Right forelimb (tissue), 1 donor: ENCODE data around the gene AUTS2.

Experiments
- DNase-seq: peaks from one replicate; pipeline ENCODE4 v3.0.0-alpha.2; 2018

AUTS2 gene

GRCh38 chr7:69600710-69601519 is 2.6 kb downstream of the AUTS2 start:
- no peak for DNase-seq

GRCh38 chr7:69602522-69602921 is 4.2 kb downstream of the AUTS2 start:
- no peak for DNase-seq

- no peak for DNase-seq
Observed at GRCh38 chr7:69603351-69603750, 5.1 kb downstream of the AUTS2 start.

- no peak for DNase-seq
Observed at GRCh38 chr7:69603937-69604494, 5.7 kb downstream of the AUTS2 start.

GRCh38 chr7:69605070-69605469 is 6.8 kb downstream of the AUTS2 start:
- DNase-seq, result no peak

GRCh38 chr7:69605546-69605945 is 7.3 kb downstream of the AUTS2 start:
- DNase-seq, result no peak

- DNase-seq, result no peak
Observed at GRCh38 chr7:69608049-69608448, 9.8 kb downstream of the AUTS2 start.

GRCh38 chr7:69608878-69609277 is 10.6 kb downstream of the AUTS2 start:
- no peak for DNase-seq

GRCh38 chr7:69609541-69610373 is 11.5 kb downstream of the AUTS2 start:
- DNase-seq, result no peak

GRCh38 chr7:69610374-69611084 is 12.3 kb downstream of the AUTS2 start:
- DNase-seq, result no peak

GRCh38 chr7:69612981-69613380 is 14.7 kb downstream of the AUTS2 start:
- no peak for DNase-seq

- no peak for DNase-seq
Observed at GRCh38 chr7:69613846-69614245, 15.6 kb downstream of the AUTS2 start.

- no peak for DNase-seq
Observed at GRCh38 chr7:69615685-69616084, 17.4 kb downstream of the AUTS2 start.

- no peak for DNase-seq
Observed at GRCh38 chr7:69617364-69617763, 19.1 kb downstream of the AUTS2 start.

- DNase-seq, result no peak
Observed at GRCh38 chr7:69619054-69619453, 20.8 kb downstream of the AUTS2 start.

GRCh38 chr7:69619635-69620034 is 21.4 kb downstream of the AUTS2 start:
- DNase-seq, result no peak

GRCh38 chr7:69620063-69620462 is 21.8 kb downstream of the AUTS2 start:
- no peak for DNase-seq

- DNase-seq, result no peak
Observed at GRCh38 chr7:69620650-69621049, 22.4 kb downstream of the AUTS2 start.

- no peak for DNase-seq
Observed at GRCh38 chr7:69622014-69622835, 23.9 kb downstream of the AUTS2 start.

GRCh38 chr7:69622960-69623359 is 24.7 kb downstream of the AUTS2 start:
- no peak for DNase-seq

GRCh38 chr7:69624435-69625230 is 26.4 kb downstream of the AUTS2 start:
- no peak for DNase-seq
